ENCODE data around the gene ACOT7.

The ACOT7 gene

DNA sequence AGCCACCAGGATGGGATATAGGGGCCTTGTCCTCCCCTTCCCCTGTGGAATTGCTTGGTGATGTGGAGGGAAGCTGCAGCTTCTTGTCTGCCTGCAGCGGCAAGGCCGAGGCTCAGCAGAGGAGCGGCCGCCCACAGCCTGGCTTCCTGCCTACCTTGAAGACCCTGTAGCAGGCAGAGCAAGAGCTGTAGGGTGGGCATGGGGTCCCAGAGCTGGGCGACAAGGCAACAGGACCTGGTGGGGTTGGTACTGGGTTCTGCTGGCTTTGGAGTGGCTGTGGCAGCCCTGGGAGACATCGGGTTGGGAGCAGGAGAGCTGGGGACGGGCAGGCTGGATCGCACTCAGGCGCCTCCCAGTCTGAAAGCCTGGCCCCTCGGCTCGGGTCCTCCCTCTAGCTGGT is 126.9 kb downstream of the ACOT7 start:
- no peak for DNase-seq

- no peak for DNase-seq
Measured at GRCh38 chr1:6265151-6265550, 128.4 kb downstream of the ACOT7 start.

GRCh38 chr1:6263716-6264115 is 129.9 kb downstream of the ACOT7 start:
- no peak for DNase-seq

GRCh38 chr1:6262555-6263420 is 130.8 kb downstream of the ACOT7 start:
- no peak for DNase-seq

DNA sequence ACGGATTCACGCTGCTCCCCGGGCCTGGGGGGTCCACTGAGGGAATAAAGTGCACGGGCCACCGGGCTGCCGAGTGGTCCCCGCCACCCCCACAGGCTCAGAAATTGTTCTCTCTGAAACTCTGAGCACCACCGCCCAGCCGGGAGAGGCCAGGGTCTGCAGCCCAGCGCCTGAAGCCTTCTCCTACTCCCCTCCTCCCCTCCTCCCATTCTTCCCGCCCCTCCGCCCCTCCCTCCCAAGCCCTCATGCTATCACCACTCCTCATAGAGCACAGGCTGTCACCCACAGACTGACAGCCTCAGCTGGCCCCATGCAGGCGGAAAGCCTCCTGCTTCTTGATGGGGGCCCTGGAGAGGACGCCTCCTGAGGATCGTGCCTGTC is 132.0 kb downstream of the ACOT7 start:
- no peak for DNase-seq

GRCh38 chr1:6260961-6261614 is 132.5 kb downstream of the ACOT7 start, which contains the start of gene GPR153:
GPR153 (minus strand) TSS chr1:6261098; CDS start chr1:6254905, 6,193 bp downstream.
- DNase-seq = peak in 1 of 14 donors; percentile 15

DNA sequence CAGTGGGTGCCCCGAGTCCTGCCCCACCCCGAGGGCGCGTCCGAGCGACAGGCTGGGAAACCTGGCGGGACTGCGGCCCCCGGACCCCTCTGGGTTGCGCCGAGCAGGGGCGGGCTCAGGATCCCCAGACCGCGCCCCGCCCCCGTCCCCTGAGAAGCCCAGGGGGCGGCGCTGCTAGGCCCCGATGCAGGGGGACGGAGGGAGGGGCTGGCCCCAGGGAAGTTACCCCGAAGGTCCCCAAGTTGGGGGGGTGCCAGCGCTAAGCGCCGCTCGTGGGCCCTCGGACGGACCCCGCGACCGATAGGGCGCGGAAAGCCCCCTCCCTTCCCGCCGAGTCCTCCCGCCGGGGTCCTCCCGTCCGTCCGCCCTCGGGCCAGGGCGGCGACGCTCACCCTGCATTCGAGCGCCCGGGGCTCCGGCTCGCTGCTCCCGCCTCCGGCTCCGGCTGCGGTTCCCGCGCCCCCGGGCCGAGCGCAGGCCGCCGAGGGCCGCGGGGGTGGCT is 133.1 kb downstream of the ACOT7 start:
- DNase-seq = no peak

- peak in 8 of 14 donors; percentile 3 to 45 (median 15) for DNase-seq
Measured at GRCh38 chr1:6259491-6260362, 133.8 kb downstream of the ACOT7 start.

- no peak for DNase-seq
Measured at GRCh38 chr1:6258675-6259074, 134.9 kb downstream of the ACOT7 start.

GRCh38 chr1:6257541-6258069 is 136.0 kb downstream of the ACOT7 start:
- DNase-seq = no peak

DNA sequence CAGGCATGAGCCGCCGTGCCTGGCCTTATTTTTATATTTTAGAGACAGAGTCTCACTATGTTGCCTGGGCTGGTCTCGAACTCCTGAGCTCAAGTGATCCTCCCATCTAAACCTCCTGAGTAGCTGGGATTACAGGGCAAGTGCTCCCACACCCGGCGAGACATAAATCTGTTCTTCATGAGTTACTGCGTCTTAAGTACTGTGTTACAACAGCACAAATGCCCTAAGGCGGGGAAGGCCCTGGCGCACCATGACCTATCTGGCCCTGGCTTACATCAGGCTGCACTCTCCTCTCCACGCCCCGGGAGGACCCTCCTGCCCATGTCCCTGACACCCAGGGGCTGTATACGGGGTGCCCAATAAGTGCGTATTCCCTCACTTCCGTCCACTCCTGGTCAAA is 136.9 kb downstream of the ACOT7 start:
- DNase-seq = no peak

GRCh38 chr1:6254691-6255090 is 138.9 kb downstream of the ACOT7 start:
- no peak for DNase-seq

DNA sequence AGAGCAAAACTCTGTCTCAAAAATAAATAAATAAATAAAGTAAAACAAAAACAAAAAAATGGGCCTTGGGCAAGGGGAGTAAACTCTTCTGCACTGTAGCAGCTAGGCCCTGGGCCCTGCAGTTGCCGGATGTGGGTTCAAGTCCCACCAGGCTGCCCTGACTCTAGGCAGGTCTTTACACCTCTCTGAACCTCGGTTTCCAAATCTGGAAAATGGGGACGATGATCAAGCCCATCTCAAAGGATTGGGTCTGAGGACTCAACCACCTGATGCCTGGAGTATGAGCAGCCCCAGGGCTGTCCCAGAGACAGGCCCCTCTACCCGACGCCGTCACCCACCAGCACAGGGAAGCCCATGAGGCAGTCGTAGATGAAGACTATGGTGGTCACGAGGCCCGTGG is 140.2 kb downstream of the ACOT7 start:
- DNase-seq = no peak

- no peak for DNase-seq
Measured at GRCh38 chr1:6252374-6252710, 141.2 kb downstream of the ACOT7 start.

GRCh38 chr1:6251681-6252373 is 141.7 kb downstream of the ACOT7 start:
- DNase-seq = no peak

DNA sequence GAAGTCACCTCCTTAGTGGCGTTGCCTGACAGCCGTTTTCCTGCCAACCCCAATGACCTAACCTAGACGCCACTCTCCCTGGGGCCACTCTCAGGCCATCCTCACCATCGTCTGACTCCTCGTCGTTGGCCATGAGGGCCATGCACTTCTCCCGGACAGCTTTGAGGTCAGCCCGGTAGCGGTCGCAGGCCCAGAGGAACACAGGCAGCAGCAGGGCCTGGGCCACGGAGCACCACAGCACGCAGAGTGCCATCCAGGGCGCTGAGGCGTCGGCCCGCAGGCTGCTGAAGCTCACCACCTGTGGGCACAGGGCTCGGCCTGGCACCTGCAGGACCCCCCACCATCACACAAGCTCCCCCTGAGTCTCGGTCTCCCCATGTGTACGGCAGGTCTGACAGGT is 142.3 kb downstream of the ACOT7 start:
- no peak for DNase-seq

- DNase-seq = no peak
Measured at GRCh38 chr1:6249739-6250689, 143.6 kb downstream of the ACOT7 start.

DNA sequence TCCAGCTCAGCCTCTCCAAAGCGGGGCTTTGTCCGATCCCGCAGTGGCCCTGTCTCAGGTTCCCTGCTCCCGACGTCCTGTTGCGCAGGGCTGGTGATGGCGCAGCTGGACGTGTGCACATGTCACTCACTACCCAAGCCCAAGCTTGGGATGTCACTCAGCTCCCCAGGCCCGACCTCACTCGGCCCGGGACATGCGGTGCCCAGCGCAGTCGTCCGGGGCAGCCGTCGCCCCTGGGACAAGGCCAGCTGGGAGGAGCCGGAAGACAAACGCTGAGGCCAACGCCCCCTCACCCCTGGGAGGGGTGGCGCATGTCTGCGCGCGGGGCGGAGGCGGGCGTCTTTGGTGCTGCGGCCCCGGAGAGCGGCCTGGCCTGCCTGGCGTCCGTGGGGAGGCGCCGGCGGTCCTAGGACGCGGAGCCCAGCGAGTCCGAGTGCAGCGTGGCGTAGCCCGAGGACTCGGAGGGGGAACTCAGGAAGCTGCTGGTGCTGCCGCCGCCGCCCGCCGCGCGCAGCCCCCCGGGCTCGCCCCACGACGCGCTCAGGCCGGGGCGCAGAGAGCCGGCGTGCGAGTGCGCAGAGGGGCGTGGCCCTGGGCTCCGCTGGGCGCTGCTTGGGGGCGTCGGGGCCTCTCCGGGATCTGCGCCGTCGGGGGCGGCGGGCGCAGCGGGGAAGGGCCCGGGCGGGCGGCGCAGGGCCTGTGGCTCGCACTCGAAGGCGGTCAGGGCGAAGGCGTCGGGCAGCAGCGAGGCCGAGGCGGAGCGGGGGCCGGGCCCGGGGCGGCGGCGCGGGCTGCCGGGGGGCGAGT is 144.4 kb downstream of the ACOT7 start:
- no peak for DNase-seq

- DNase-seq = no peak
Measured at GRCh38 chr1:6248161-6248776, 145.3 kb downstream of the ACOT7 start.

Measured in C1 segment of cervical spinal cord (tissue), 14 donors.